Coronary artery (tissue), 2 donors: Measurements from ENCODE around the gene SLF1.

ENCODE experiments used
- DNase-seq: peaks from one replicate; pipeline ENCODE4 v3.0.0-alpha.2; 2017; ENCODE audit warnings: low spot score
- H3K27ac ChIP-seq, 2 donors: fragments of 200-600 bp; sonication (generic); one replicate each; pipeline ENCODE4 v1.5.1; 2016 to 2019
- H3K4me3 ChIP-seq: fragments of 200-600 bp; sonication (generic); 2 replicates; pipeline ENCODE4 v1.5.1; 2016; ENCODE audit warnings: mild to moderate bottlenecking, moderate library complexity
- CTCF ChIP-seq: fragments of 200-600 bp; sonication (generic); IDR thresholded peaks from one replicate; pipeline ENCODE4 v1.5.1; 2019; ENCODE audit warnings: antibody characterized with exemption

SLF1 gene

GRCh38 chr5:94627191-94627590 lies 8.7 kb downstream of the SLF1 start:
- Histone ChIP-seq H3K4me3 (no peak overlapping the region), H3K27ac (no peak overlapping the region)
- DNase-seq, result no peak
- no peak for TF ChIP-seq CTCF

GRCh38 chr5:94632024-94632423 lies 13.6 kb downstream of the SLF1 start:
- TF ChIP-seq CTCF, result no peak
- no peak overlapping the region for H3K27ac ChIP-seq
- no peak for DNase-seq
- no peak overlapping the region for H3K4me3 ChIP-seq

- no peak for DNase-seq
- Histone ChIP-seq H3K4me3 (no peak overlapping the region), H3K27ac (no peak overlapping the region)
- TF ChIP-seq CTCF, result no peak
Observed at GRCh38 chr5:94640176-94640575, 21.7 kb downstream of the SLF1 start.

- no peak for TF ChIP-seq CTCF
- no peak overlapping the region for H3K4me3 ChIP-seq
Observed at GRCh38 chr5:94645053-94645452, 26.6 kb downstream of the SLF1 start.

GRCh38 chr5:94646758-94647157 lies 28.3 kb downstream of the SLF1 start:
- Histone ChIP-seq H3K4me3 (no peak overlapping the region), H3K27ac (no peak overlapping the region)
- DNase-seq, result no peak
- no peak for TF ChIP-seq CTCF

More at GRCh38 chr5:94645053-94645452, 26.6 kb downstream of the SLF1 start:
- no peak overlapping the region for H3K27ac ChIP-seq
- no peak for DNase-seq

- Histone ChIP-seq H3K4me3 (no peak overlapping the region), H3K27ac (no peak overlapping the region)
- DNase-seq, result no peak
- TF ChIP-seq CTCF, result no peak
Observed at GRCh38 chr5:94649874-94650273, 31.4 kb downstream of the SLF1 start.

- no peak overlapping the region for H3K27ac ChIP-seq
- no peak for TF ChIP-seq CTCF
- no peak for DNase-seq
- no peak overlapping the region for H3K4me3 ChIP-seq
Observed at GRCh38 chr5:94658272-94658671, 39.8 kb downstream of the SLF1 start.
